Thyroid gland (tissue), 4 donors: ENCODE data around the gene AMZ1.

Experiments
- POLR2A ChIP-seq, 2 donors: fragments of 450-650 bp; IDR thresholded peaks; one replicate each; pipeline ENCODE4 v1.6.1; 2017; ENCODE audit warnings: antibody characterized with exemption in 2 of 2, mild to moderate bottlenecking in 2 of 2, moderate library complexity in 1 of 2
- TF ChIP-seq, protein P1 (sequence below), 6 experiments: fragments of 200-600 bp in 3 of 6; fragments of 450-650 bp in 3 of 6; sonication (generic) in 3 of 6; IDR thresholded peaks; one replicate each; pipeline ENCODE4 v1.5.1; 2016 to 2019; ENCODE audit warnings: antibody characterized with exemption in 6 of 6, mild to moderate bottlenecking in 2 of 6, inconsistent platforms in 1 of 6, moderate library complexity in 1 of 6

DNA sequence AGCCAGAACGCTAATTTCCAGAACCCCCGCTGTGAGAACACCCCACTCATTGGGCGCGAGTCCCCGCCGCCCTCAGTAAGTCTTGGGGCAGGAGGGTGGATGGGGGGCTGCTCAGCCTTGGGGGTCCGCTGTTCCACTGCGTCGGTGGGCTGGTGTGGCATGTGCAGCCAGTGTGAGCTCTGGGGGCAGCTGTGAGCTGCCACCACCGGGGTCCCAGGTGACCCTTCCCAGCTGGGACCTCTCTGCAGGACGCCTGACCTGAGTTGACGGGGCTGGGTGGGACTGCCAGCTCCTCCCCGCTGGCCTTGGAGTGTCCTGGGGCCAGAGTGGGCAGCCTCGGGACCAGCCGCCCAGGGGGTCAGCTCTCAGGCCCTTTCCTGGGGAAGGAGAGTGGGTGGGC lies 29.1 kb upstream of the AMZ1 start:
- TF ChIP-seq, protein P1, sequence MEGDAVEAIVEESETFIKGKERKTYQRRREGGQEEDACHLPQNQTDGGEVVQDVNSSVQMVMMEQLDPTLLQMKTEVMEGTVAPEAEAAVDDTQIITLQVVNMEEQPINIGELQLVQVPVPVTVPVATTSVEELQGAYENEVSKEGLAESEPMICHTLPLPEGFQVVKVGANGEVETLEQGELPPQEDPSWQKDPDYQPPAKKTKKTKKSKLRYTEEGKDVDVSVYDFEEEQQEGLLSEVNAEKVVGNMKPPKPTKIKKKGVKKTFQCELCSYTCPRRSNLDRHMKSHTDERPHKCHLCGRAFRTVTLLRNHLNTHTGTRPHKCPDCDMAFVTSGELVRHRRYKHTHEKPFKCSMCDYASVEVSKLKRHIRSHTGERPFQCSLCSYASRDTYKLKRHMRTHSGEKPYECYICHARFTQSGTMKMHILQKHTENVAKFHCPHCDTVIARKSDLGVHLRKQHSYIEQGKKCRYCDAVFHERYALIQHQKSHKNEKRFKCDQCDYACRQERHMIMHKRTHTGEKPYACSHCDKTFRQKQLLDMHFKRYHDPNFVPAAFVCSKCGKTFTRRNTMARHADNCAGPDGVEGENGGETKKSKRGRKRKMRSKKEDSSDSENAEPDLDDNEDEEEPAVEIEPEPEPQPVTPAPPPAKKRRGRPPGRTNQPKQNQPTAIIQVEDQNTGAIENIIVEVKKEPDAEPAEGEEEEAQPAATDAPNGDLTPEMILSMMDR (IDR thresholded peaks at IDR 0.05): no peak
- no peak for TF ChIP-seq POLR2A (IDR thresholded peaks at IDR 0.05)
